ENCODE measurements around the gene TNFRSF25.
"Not testable (repeated sequence)": the region's sequence is repeated elsewhere in the genome, so short reads cannot be mapped to it uniquely, and the experiment has no call there.

TNFRSF25 gene

GRCh38 chr1:6462412-6463119 lies 3.4 kb downstream of the TNFRSF25 start:
- DNase-seq (ENCODE audit: insufficient read length, low spot score) (no peak), FAIRE-seq (no peak)
- no peak for TF ChIP-seq CTCF (IDR thresholded peaks at IDR 0.05; ENCODE audit: insufficient read depth, missing control alignments)

- DNase-seq (ENCODE audit: insufficient read length, low spot score) = no peak
- FAIRE-seq = no peak
- no peak for TF ChIP-seq CTCF (IDR thresholded peaks at IDR 0.05; ENCODE audit: insufficient read depth, missing control alignments)
Observed at GRCh38 chr1:6461538-6462411, 4.2 kb downstream of the TNFRSF25 start.

GRCh38 chr1:6461051-6461530 lies 4.9 kb downstream of the TNFRSF25 start:
- no peak for FAIRE-seq
- DNase-seq (ENCODE audit: insufficient read length, low spot score) = no peak
- no peak for TF ChIP-seq CTCF (IDR thresholded peaks at IDR 0.05; ENCODE audit: insufficient read depth, missing control alignments)

- no peak for DNase-seq (ENCODE audit: insufficient read length, low spot score)
- no peak for TF ChIP-seq CTCF (IDR thresholded peaks at IDR 0.05; ENCODE audit: insufficient read depth, missing control alignments)
- no peak for FAIRE-seq
Observed at GRCh38 chr1:6460301-6461050, 5.5 kb downstream of the TNFRSF25 start.

- FAIRE-seq = no peak
- no peak for DNase-seq (ENCODE audit: insufficient read length, low spot score)
- no peak for TF ChIP-seq CTCF (IDR thresholded peaks at IDR 0.05; ENCODE audit: insufficient read depth, missing control alignments)
Observed at GRCh38 chr1:6459850-6460265, 6.1 kb downstream of the TNFRSF25 start.

- TF ChIP-seq CTCF (IDR thresholded peaks at IDR 0.05; ENCODE audit: insufficient read depth, missing control alignments) = no peak
- DNase-seq (ENCODE audit: insufficient read length, low spot score) (no peak), FAIRE-seq (no peak)
Observed at GRCh38 chr1:6456800-6457466, 9.0 kb downstream of the TNFRSF25 start.

GRCh38 chr1:6455752-6456520 lies 10.0 kb downstream of the TNFRSF25 start:
- DNase-seq (ENCODE audit: insufficient read length, low spot score); FAIRE-seq: not testable (repeated sequence)
